Peyer's patch (tissue), 4 donors: ENCODE results near the gene ONECUT1. TPM values are rescaled to one million over a fixed set of nuclear protein-coding genes. Genes with fewer than 3 reads are reported as not detected.

ENCODE experiments used
- DNase-seq, 3 donors: peaks; one replicate each; pipeline ENCODE4 v3.0.0-alpha.2; 2017 to 2019
- H3K27ac ChIP-seq, 4 donors: fragments of 200-600 bp; sonication (generic); one replicate each; pipeline ENCODE4 v1.5.1; 2016 to 2019
- H3K27me3 ChIP-seq, 2 donors: fragments of 200-600 bp; sonication (generic); one replicate each; pipeline ENCODE4 v1.5.1; 2019
- H3K36me3 ChIP-seq, 3 donors: fragments of 200-600 bp; sonication (generic); one replicate each; pipeline ENCODE4 v1.5.1; 2016 to 2019
- H3K4me1 ChIP-seq, 4 donors: fragments of 200-600 bp; sonication (generic); one replicate each; pipeline ENCODE4 v1.5.1; 2016 to 2019
- H3K4me3 ChIP-seq, 4 donors: fragments of 200-600 bp; sonication (generic); 1 replicate in 3 of 4; 2 replicates in 1 of 4; pipeline ENCODE4 v1.5.1; 2016 to 2019; ENCODE audit warnings: mild to moderate bottlenecking in 1 of 4
- H3K9me3 ChIP-seq, 4 donors: fragments of 200-600 bp; sonication (generic); one replicate each; pipeline ENCODE4 v1.5.1; 2016 to 2019; ENCODE audit warnings: mild to moderate bottlenecking in 1 of 4
- POLR2A ChIP-seq, 2 donors: fragments of 450-650 bp; IDR thresholded peaks; one replicate each; pipeline ENCODE4 v1.5.1; 2017; ENCODE audit warnings: antibody characterized with exemption in 2 of 2, mild to moderate bottlenecking in 2 of 2, moderate library complexity in 2 of 2
- total RNA-seq, 4 donors: library from RNA; depleted of rRNA; stranded (reverse); fragments of >200 nt; gene quantifications; one replicate each; pipeline ENCODE4 v1.1.0, GENCODE V29; 2016
- TF ChIP-seq, protein P1 (sequence below), 6 experiments: fragments of 450-650 bp in 4 of 6; fragments of 200-600 bp in 2 of 6; sonication (generic) in 1 of 6; IDR thresholded peaks; one replicate each; pipeline ENCODE4 v1.5.1; 2017 to 2019; ENCODE audit warnings: antibody characterized with exemption in 6 of 6, mild to moderate bottlenecking in 3 of 6, moderate library complexity in 1 of 6

Gene ONECUT1
- total RNA-seq, 4 donors from 2014 or later, result not detected

GRCh38 chr15:52715411-52715810, 74.7 kb downstream of the ONECUT1 start:
- DNase-seq, result no peak
- Histone ChIP-seq H3K4me3 (no peak overlapping the region), H3K27ac (no peak overlapping the region), H3K4me1 (no peaks in the 10 kb centered on the region), H3K27me3 (no peaks in the 10 kb centered on the region), H3K9me3 (no peaks in the 10 kb centered on the region), H3K36me3 (no peaks in the 10 kb centered on the region)
- TF ChIP-seq, protein P1, sequence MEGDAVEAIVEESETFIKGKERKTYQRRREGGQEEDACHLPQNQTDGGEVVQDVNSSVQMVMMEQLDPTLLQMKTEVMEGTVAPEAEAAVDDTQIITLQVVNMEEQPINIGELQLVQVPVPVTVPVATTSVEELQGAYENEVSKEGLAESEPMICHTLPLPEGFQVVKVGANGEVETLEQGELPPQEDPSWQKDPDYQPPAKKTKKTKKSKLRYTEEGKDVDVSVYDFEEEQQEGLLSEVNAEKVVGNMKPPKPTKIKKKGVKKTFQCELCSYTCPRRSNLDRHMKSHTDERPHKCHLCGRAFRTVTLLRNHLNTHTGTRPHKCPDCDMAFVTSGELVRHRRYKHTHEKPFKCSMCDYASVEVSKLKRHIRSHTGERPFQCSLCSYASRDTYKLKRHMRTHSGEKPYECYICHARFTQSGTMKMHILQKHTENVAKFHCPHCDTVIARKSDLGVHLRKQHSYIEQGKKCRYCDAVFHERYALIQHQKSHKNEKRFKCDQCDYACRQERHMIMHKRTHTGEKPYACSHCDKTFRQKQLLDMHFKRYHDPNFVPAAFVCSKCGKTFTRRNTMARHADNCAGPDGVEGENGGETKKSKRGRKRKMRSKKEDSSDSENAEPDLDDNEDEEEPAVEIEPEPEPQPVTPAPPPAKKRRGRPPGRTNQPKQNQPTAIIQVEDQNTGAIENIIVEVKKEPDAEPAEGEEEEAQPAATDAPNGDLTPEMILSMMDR (IDR thresholded peaks at IDR 0.05), result no peak
- no peak for TF ChIP-seq POLR2A (IDR thresholded peaks at IDR 0.05)

DNA sequence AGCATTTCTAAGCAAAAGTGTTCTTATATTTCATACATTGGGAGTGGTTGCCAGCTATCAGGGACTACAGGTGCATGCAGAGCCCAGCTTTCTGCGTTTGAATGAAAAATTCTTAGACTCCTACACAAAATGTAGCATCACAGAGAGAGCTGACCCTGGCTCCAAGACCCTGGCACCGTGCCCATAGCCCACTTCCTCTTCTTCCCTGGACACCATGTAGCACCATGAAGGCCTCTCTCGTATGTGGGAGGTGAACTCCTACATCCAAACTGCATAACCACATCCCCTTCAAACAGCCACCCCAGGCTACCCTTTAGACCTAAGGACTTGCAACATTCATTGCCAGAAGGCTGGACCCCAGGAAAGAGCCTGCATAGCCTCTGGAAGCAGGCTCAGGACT, 75.2 kb downstream of the ONECUT1 start:
- Histone ChIP-seq H3K9me3 (no peaks in the 10 kb centered on the region), H3K4me1 (no peaks in the 10 kb centered on the region), H3K36me3 (no peaks in the 10 kb centered on the region), H3K27ac (no peak overlapping the region), H3K27me3 (no peaks in the 10 kb centered on the region), H3K4me3 (no peak overlapping the region)
- no peak for TF ChIP-seq POLR2A (IDR thresholded peaks at IDR 0.05)
- TF ChIP-seq, protein P1 (IDR thresholded peaks at IDR 0.05), result no peak
- no peak for DNase-seq

DNA sequence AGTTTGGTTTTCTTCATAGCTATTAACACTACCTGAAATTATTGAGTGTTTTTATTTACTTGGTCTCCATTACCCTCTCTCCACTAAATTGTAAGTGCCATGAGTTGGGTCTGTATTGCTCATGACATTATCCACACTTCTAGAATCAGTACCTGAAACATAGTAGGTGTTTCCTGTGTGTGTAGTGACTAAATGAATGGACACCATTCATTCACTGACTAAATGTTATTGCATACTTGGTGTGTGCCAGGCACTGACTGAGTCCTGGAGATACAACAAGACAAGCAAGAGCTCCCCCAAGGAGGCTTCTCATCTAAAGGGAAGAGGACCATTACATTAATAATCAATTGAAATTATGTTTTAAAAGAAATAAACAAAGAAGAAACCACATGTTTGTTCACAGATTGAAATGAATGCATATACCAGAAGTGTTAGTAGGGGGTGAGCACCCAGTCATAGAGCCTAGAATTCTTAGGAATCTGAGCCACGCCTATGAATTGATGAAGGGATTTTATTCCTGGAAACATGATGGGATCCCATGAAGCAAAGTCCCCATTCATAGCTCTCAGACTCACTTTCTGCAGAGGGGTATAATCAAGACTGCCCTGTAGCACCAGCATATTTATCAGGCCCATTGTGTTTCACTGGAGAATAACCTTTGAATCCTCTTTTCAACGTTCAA, 79.3 kb downstream of the ONECUT1 start:
- DNase-seq, result no peak
- Histone ChIP-seq H3K9me3 (no peaks in the 10 kb centered on the region), H3K27me3 (no peaks in the 10 kb centered on the region), H3K27ac (peak overlapping the region in 2 of 4 donors; percentile 53 to 69), H3K4me3 (no peak overlapping the region), H3K36me3 (no peaks in the 10 kb centered on the region), H3K4me1 (no peaks in the 10 kb centered on the region)
- TF ChIP-seq, protein P1 (IDR thresholded peaks at IDR 0.05), result no peak
- no peak for TF ChIP-seq POLR2A (IDR thresholded peaks at IDR 0.05)

- DNase-seq, result no peak
- H3K4me1 ChIP-seq, result no peaks in the 10 kb centered on the region
- no peaks in the 10 kb centered on the region for H3K27me3 ChIP-seq
- no peaks in the 10 kb centered on the region for H3K36me3 ChIP-seq
- TF ChIP-seq, protein P1 (IDR thresholded peaks at IDR 0.05), result no peak
- TF ChIP-seq POLR2A (IDR thresholded peaks at IDR 0.05), result no peak
- H3K4me3 ChIP-seq, result no peak overlapping the region
- H3K27ac ChIP-seq, result peak overlapping the region in 2 of 4 donors; percentile 53 to 69
- H3K9me3 ChIP-seq, result no peaks in the 10 kb centered on the region
These were observed 80.0 kb downstream of the ONECUT1 start for GRCh38 chr15:52710050-52710707.

- Histone ChIP-seq H3K27me3 (no peaks in the 10 kb centered on the region), H3K4me3 (peak overlapping the region; percentile 26 to 39 (median 28)), H3K9me3 (no peaks in the 10 kb centered on the region), H3K4me1 (no peaks in the 10 kb centered on the region), H3K36me3 (no peaks in the 10 kb centered on the region), H3K27ac (peak overlapping the region in 3 of 4 donors; percentile 17 to 69 (median 53))
- peak; percentile 68 to 89 (median 83) for DNase-seq
- TF ChIP-seq POLR2A (IDR thresholded peaks at IDR 0.05), result no peak
- TF ChIP-seq, protein P1 (IDR thresholded peaks at IDR 0.05), result no peak
These were observed 80.8 kb downstream of the ONECUT1 start for GRCh38 chr15:52709187-52709981.

Other genes starting within 250 kb of the ONECUT1 start
- gene ARPP19, start 221.3 kb downstream of the ONECUT1 start, total RNA-seq, result 100 to 1,000 TPM in 1 of 4 donors, 10 to 100 TPM in 3; 37.7 to 106 (median 63.7) TPM
- gene ATOSA, start 110.9 kb downstream of the ONECUT1 start, total RNA-seq, result 100 to 1,000 TPM in 1 of 4 donors, 10 to 100 TPM in 3; 55.5 to 128 (median 69.4) TPM